HG03039 (cell line): ENCODE data around the gene PRR20B.
"Not testable (repeated sequence)": the region's sequence is repeated elsewhere in the genome, so short reads cannot be mapped to it uniquely, and the experiment has no call there.

ENCODE experiments used
- ATAC-seq: cut with Tn5 transposase; IDR thresholded peaks from one replicate; pipeline ENCODE4 v1.9.1; 2021; ENCODE audit warnings: mild to moderate bottlenecking, moderate library complexity; ENCODE audit not compliant: unreplicated experiment

PRR20B gene

GRCh38 chr13:57147188-57147587 lies at the start of gene PRR20B:
TSS of gene PRR20B (plus strand) at chr13:57147488. CDS start at chr13:57147875, 387 bp downstream.
- not testable (repeated sequence) for ATAC-seq

- no peak for ATAC-seq
Measured at GRCh38 chr13:57114945-57115344, 32.3 kb upstream of the PRR20B start.

- no peak for ATAC-seq
Measured at GRCh38 chr13:57123681-57124080, 23.6 kb upstream of the PRR20B start.

- ATAC-seq, result no peak
Measured at GRCh38 chr13:57128909-57129308, 18.4 kb upstream of the PRR20B start.

- no peak for ATAC-seq
Measured at GRCh38 chr13:57136093-57136492, 11.2 kb upstream of the PRR20B start.

GRCh38 chr13:57137585-57137984 lies 9.7 kb upstream of the PRR20B start:
- ATAC-seq, result no peak

GRCh38 chr13:57138988-57139387 lies 8.3 kb upstream of the PRR20B start:
- ATAC-seq, result no peak

GRCh38 chr13:57139781-57140180 lies 7.5 kb upstream of the PRR20B start:
- not testable (repeated sequence) for ATAC-seq

GRCh38 chr13:57140235-57140968 lies 6.9 kb upstream of the PRR20B start, which contains the start of gene PRR20A:
TSS of gene PRR20A (plus strand) at chr13:57140918. CDS start at chr13:57141305, 387 bp downstream.
- ATAC-seq, result not testable (repeated sequence)

- ATAC-seq, result not testable (repeated sequence)
Measured at GRCh38 chr13:57148106-57148505, 818 bp downstream of the PRR20B start.

GRCh38 chr13:57153761-57154160 lies 6.5 kb downstream of the PRR20B start, which contains the start of gene PRR20C:
TSS of gene PRR20C (plus strand) at chr13:57154061. CDS start at chr13:57154448, 387 bp downstream.
- ATAC-seq, result not testable (repeated sequence)

- ATAC-seq, result not testable (repeated sequence)
Measured at GRCh38 chr13:57160332-57160731, 13.0 kb downstream of the PRR20B start, which contains the start of gene PRR20D. TSS of gene PRR20D (plus strand) at chr13:57160632. CDS start at chr13:57161019, 387 bp downstream.

GRCh38 chr13:57166897-57167296 lies 19.6 kb downstream of the PRR20B start, which contains the start of gene PRR20E:
TSS of gene PRR20E (plus strand) at chr13:57167197. CDS start at chr13:57167584, 387 bp downstream.
- not testable (repeated sequence) for ATAC-seq

GRCh38 chr13:57191667-57192066 lies 44.4 kb downstream of the PRR20B start:
- no peak for ATAC-seq
